Sigmoid colon (tissue), 4 donors: ENCODE data around the gene ITIH6.

Experiments
- CTCF ChIP-seq, 4 experiments: fragments of 450-650 bp in 3 of 4; fragments of 200-600 bp in 1 of 4; IDR thresholded peaks; one replicate each; pipeline ENCODE4 v1.5.1; 2016 to 2019; ENCODE audit warnings: antibody characterized with exemption in 4 of 4, mild to moderate bottlenecking in 3 of 4, moderate library complexity in 2 of 4
- EP300 ChIP-seq, 4 donors: sonication (generic); formaldehyde crosslinking; IDR thresholded peaks; one replicate each; pipeline ENCODE4 v1.6.1; 2017; ENCODE audit warnings: antibody characterized with exemption in 4 of 4

DNA sequence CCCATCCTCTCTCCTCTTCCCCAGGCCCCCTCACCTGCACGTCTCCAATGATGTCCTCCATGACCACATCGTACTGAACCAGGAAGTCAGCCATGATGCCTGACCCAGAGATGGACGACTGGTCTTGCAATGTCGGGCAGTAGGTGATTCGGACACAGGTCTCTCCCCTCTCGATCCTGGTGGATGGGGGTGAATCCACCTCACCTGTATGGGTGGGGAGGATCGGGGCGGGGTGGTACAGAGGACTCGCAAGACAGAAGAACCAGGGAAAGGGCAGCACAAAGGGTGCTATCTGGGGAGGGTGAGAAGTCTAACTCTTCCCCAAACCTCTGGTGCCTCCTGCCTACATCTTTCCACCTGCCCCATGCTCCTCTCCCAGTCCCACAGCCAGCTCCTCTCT lies 9.6 kb downstream of the ITIH6 start:
- TF ChIP-seq CTCF (IDR thresholded peaks at IDR 0.05) (no peak), EP300 (IDR thresholded peaks at IDR 0.05) (no peak)
